ENCODE data around the gene BRF1.
"Not testable (repeated sequence)": the region's sequence is repeated elsewhere in the genome, so short reads cannot be mapped to it uniquely, and the experiment has no call there.

The BRF1 gene

DNA sequence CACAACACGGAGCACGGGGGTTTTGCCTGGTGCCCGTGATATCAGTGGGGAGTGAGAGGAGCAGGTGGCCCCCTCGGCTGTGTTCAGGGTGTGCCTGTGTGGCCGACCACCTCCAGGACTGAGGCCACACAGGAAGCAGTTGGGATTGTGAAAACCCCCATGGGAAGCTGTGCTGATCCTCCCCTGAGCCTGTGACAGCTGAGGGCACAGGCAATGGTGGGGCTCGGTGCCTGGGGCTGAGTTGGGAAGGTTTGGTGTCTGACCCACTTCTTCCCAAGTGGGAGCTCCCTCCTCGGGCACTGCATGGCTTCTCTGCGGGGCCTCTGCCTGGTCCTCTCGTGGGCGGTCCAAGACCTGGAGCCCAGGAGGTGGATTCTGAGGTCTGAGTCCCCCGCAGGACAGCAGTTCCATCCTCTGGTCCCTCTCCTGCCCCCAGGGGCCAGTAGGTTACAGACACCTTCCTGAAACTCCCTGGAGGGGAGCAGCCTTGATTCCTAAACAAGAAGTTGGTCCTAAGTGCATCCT is 31.6 kb upstream of the BRF1 start:
- no peak for DNase-seq

GRCh38 chr14:105331575-105332349 is 31.0 kb upstream of the BRF1 start:
- no peak for DNase-seq

- DNase-seq = no peak
Observed at GRCh38 chr14:105330491-105330895, 29.7 kb upstream of the BRF1 start.

DNA sequence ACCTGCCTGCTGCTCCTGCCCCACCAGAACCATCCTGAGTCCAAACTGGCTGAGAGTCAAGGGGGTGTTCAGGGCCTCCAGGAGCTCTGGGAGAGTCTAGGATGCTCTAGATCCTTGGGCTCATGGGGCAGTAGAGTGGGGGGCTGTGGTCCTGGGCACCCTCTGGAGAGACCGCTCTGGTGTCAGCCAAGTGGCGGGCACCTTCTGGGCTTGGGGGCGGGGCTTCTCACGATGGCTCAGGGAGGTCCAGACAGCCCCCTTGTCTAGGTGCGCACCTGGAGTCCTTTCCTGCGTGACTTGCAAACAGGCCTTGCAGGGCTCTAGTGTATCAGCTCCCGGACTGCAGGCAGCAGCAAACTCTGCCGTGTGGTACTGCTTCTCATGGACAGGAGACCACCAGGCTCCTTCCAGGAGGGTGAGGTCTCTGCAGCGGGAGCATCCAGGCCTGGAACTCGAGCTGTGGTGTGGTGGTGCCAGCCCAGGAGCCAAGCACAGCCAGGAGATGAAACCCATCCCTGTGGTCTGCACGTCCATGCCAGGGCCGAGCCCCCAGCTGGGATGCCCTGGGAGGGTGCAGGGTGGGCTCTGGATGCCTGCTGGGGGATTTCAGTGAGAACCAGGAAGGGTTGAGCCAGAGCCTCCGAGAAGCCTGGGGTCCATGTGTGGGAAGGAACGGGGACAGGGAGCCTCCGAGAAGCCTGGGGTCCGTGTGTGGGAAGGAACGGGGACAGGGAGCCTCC is 28.8 kb upstream of the BRF1 start:
- no peak for DNase-seq

DNA sequence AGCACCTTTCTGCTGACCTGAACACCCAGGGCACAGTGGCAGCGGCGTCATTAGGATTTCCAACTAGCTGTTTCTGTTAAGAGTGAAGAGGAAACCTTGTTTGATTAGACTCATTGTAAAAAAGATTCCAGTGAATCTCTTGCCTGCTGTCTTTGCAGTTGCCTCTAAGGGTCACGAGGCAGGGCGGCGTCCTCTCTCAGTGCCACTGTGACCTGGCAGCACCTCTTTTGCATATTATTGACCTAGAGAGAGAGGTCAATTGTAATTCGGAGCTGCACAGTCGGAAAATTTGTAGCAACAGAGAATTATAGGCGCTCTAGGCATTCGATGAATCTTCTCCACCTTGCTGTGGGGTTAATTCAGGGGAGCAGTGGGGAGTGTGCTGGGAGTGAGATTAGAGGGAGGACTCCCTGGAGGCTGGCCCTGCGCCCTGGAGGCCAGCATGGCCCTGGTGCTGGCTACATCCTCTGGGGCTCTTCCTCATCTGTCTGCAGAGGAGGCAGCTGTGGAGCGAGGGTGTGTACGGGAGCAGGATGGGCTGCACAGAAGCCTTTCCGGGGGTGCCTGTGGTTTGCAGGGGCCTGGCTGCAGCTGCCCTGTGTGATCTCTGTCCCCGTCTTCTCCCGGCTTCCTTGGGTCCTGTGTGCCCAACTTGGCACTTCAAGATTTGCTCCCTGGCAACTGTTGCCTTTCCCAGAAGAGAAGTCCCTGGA is 28.0 kb upstream of the BRF1 start:
- DNase-seq = no peak

GRCh38 chr14:105328070-105328677 is 27.4 kb upstream of the BRF1 start:
- DNase-seq = no peak

GRCh38 chr14:105327695-105328045 is 26.9 kb upstream of the BRF1 start:
- not testable (repeated sequence) for DNase-seq

DNA sequence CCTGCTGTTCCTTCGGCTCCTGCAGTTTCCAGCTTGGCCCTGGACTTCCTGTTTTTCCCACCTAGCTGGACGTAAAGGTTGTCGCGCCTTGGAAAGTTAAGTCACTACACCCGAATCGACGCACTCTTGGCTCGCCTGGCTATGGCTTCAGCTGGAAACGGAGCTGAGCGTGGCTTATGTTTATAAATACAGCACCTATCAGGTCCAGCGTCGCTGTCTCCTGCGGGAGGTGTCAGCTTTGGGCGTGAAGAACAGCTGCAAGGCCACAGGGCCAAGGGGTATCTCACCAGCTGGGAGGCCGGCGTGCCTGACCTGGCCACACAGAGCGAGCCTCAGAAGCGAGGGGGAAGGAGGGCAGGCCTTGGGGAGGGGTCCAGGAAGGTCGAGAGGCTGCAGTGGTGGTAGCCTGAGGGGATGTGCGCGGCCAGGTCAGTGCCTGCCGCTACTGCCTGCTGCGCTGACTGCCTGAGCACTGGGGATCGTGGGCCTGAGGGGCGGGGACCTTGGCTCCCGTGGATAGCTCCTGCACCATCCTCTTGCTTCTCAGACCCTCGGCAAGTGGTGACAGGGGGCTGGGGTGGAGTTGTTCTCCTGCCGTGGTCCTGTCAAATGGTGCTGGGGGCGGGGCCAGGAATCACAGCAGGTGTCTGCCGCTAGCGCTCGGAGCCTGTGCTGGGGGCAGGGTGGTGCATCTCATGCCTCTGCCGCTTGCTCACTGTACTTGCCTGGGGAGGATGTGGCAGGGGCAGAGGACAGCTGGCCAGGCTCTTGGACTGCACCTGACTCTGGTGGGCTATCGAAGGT is 26.3 kb upstream of the BRF1 start:
- DNase-seq = no peak

GRCh38 chr14:105326568-105326867 is 25.7 kb upstream of the BRF1 start:
- no peak for DNase-seq

DNA sequence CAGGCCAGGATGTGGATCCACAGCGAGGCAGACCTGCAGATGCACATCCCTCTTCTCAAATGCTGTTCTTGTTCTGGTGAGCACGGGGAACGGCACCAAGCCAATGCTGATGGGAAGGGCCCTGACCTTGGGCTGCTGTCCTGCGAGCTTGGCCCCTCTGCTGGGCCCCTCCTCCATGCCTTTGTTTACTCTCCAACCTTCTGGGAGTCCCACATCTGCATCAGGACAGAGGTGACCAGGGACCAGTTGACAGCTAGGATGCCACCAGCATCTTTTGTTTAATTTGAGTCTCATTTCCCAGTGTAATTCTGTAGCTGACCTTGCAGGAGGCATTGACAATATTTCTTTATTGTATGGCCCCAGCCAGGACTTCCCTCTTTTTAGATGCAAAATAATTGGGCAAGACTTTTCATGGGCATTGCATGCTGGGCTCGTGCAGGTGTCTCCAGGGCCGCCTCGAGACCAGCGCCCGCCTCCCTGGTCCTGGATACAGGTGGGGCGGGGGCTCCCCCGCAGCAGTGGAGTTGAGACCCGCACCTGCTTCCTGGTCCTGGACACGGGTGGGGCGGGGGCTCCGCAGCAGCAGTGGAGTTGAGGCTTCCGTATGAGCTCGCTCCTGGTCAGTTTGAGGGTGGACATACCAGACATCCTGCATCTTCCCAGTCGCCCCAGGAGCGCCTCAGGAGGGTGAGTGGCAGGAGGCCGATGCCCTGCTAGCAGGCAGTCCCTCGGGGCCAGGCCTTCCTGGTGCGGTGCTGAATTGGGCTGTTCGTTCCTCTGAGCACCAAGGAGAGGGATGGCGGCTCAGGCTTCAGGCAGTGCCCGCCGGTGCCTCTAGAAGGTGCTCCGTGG is 25.1 kb upstream of the BRF1 start:
- DNase-seq = no peak

GRCh38 chr14:105325303-105325702 is 24.5 kb upstream of the BRF1 start:
- no peak for DNase-seq

DNA sequence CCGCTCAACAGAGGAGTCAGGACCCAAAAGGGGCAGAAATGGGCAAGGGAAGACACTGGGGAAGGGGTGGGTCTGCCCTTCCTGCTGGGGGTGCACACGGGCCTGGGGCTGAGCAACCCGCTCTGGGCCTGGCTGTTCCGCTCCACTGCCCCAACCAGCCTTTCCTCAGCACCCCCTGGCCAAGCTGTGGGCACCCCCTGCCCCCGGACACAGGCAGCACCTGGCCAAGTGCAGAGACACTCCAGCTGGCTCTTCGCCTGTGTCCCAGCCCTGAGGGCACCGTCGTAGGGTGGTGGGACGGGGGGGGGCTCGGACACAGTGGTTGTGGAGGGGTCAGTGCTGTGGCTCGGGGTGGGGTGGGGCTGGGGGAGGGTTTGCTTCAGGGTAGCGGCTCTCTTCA is 24.1 kb upstream of the BRF1 start:
- no peak for DNase-seq

DNA sequence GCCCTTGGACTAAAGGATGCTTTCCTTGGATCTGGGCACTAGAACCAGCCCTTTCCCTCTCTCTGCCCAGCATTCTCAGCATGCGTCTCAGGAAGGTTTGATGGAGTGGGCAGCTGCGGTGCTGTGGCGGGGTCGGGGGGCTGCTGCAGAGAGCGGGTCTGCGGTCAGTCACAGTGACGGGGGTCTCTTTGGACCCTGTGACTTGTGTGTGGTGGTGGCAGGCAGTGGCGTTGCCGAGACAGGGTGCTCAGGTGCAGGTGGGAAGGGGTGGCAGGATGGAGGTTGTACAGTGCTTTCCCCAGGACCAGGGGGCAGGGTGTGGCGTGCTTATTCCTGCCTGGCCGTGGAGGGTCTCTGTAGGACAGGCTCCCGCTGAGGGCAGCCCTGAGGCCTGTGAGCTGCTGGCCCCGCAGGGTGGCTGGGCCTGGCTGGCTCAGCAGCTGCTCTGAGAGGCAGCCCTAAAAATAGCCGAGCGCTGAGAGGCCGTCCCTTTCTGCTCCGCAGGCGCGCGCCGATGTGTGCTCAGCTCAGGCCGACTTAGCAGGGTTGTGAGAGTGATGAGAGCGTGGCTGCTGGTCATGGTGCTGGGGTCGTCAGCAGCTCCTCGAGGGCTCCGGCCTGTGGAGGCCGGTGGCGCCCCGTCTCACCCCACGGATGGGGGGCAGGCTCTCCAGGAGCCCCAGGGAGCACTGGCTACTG is 23.4 kb upstream of the BRF1 start:
- DNase-seq = no peak

DNA sequence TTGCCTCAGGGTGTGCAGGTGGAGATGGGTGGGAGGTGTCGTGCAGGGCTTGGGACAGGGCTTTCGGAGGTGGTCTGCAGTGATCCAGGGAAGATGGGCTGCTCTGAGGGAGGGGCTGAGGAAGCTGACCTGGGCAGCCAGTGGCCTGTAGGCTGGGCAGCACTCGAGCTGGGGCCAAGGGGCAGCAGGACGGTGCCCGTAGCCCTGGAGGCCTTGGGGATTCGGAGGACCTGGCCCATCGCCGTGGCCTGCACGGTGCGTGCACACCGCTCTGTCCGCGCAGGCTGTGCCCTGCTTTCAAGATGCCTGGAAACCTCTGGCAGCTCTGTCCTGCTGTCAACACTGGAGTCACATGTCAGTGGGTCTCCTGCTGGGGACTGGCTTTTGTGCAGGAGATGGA is 22.9 kb upstream of the BRF1 start:
- no peak for DNase-seq

- no peak for DNase-seq
Observed at GRCh38 chr14:105322791-105323556, 22.2 kb upstream of the BRF1 start.

DNA sequence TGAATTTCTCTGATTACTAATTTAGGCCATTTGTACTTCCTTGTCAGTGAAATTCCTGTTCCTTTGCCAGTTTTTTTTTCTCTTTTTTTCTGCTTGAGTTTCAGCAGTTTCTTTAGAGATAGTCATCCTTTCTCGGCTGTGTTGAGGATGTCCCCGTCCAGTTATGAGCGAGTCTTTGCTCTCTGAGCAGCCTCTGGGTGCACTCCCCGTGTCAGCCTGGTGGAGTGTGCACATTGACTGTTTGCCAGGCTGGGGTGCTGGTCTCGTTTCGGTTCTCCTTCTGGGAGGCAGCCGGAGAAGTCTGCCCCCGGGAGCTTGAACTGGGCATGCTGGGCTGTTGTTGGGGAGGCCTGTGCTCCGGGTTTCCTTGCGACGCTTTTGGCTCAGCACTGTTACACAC is 16.7 kb upstream of the BRF1 start:
- DNase-seq = no peak

DNA sequence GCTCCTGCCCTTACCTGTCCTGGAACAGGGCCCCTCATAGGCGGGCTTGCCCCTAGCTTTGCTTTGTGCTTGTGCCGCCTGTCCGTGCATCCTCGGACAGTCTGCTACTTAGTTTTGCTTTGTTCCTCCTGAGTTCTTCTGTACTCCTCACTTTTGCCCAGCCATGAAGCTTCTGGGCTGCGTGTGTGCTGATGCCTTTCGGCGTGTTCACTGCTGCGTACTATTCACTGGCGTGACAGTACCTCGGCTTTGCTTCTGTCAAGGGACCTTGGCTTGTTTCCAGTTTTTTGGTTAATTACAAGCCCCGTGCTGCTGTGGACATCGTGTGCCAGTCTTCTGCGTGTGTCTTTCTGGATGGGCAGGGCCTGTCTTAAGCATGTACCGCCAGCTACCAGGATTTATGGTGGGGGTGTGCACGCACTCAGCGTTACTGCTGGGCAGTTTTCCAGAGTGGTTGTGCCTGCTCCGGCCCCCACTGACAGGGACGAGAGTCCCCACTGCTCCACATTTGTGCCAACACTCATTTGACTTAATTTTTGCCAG is 16.2 kb upstream of the BRF1 start:
- no peak for DNase-seq

GRCh38 chr14:105316577-105316941 is 15.8 kb upstream of the BRF1 start:
- no peak for DNase-seq

GRCh38 chr14:105315941-105316576 is 15.3 kb upstream of the BRF1 start:
- DNase-seq = no peak
